Measurements from ENCODE around the gene FNDC3B.

- TF ChIP-seq CTCF (IDR thresholded peaks at IDR 0.05) (no peak), EZH2phosphoT487 (IDR thresholded peaks at IDR 0.05) (no peak)
Observed at GRCh38 chr3:172235698-172236097, 196.3 kb downstream of the FNDC3B start.

All from neural progenitor cell (in vitro differentiated cells).